H1 (cell line): ENCODE results near the gene ENKD1. TPM values are rescaled to one million over a fixed set of nuclear protein-coding genes. Genes with fewer than 3 reads are reported as not detected.
"Not testable (repeated sequence)": the region's sequence is repeated elsewhere in the genome, so short reads cannot be mapped to it uniquely, and the experiment has no call there.

ENCODE experiments used
- CTCF ChIA-PET: fragments of 300-600 bp; sonication (Branson Sonifier 250); formaldehyde crosslinking; loops from one replicate; lab custom pipeline; 2021; ENCODE audit not compliant: partially characterized antibody; lab: Charles Lee
- POLR2A ChIA-PET: fragments of 300-600 bp; sonication (Branson Sonifier 250); formaldehyde crosslinking; loops from one replicate; lab custom pipeline; 2021; ENCODE audit warnings: inconsistent platforms; ENCODE audit not compliant: partially characterized antibody; lab: Charles Lee
- DNase-seq, 2 experiments: peaks; one replicate each; pipeline versions ENCODE4 v3.0.0 to v3.0.0-alpha.2; 2010 to 2022; ENCODE audit warnings: low spot score in 2 of 2, low read depth in 1 of 2, mixed read lengths in 1 of 2
- FAIRE-seq: peaks from 2 replicates; lab custom pipeline; 2011; peaks lifted over from hg19 to GRCh38; lab: Jason Lieb, UNC
- H2AFZ ChIP-seq: 2 replicates; pipeline ENCODE4 v1.8.1; 2012; ENCODE audit warnings: low read length, inconsistent platforms
- H2AK5ac ChIP-seq: 2 replicates; pipeline ENCODE4 v1.6.1; 2013; ENCODE audit warnings: low read depth, low read length
- H2BK120ac ChIP-seq: replicated peaks from 2 replicates; pipeline ENCODE3; 2013; ENCODE audit warnings: low read depth, low read length, inconsistent platforms
- H2BK12ac ChIP-seq: 2 replicates; pipeline ENCODE4 v1.6.1; 2013; ENCODE audit warnings: low read depth, low read length
- H2BK15ac ChIP-seq: 2 replicates; pipeline ENCODE4 v1.6.1; 2013; ENCODE audit warnings: low read length
- H2BK20ac ChIP-seq: 2 replicates; pipeline ENCODE4 v1.6.1; 2013; ENCODE audit warnings: low read length
- H2BK5ac ChIP-seq: 2 replicates; pipeline ENCODE4 v1.6.1; 2013; ENCODE audit warnings: low read depth, low read length
- H3K14ac ChIP-seq: 2 replicates; pipeline ENCODE4 v1.6.1; 2013; ENCODE audit warnings: inconsistent platforms; ENCODE audit not compliant: insufficient read length
- H3K18ac ChIP-seq: 2 replicates; pipeline ENCODE4 v1.6.1; 2013; ENCODE audit warnings: low read length; ENCODE audit errors: extremely low read depth
- H3K23ac ChIP-seq: 2 replicates; pipeline ENCODE4 v1.6.1; 2013; ENCODE audit warnings: inconsistent platforms; ENCODE audit not compliant: insufficient read length
- H3K23me2 ChIP-seq: 2 replicates; pipeline ENCODE4 v1.6.1; 2013; ENCODE audit warnings: low read depth, low read length
- H3K27ac ChIP-seq: 2 replicates; pipeline ENCODE4 v1.6.1; 2011; ENCODE audit warnings: low read depth, low read length, inconsistent platforms
- H3K27me3 ChIP-seq, 4 experiments: replicated peaks in 1 of 4; 1 replicate in 1 of 4; 2 replicates in 3 of 4; pipeline versions ENCODE4 v1.6.1 to v1.8.1; 2011 to 2013; ENCODE audit warnings: low read length in 3 of 4, mild to moderate bottlenecking in 3 of 4, inconsistent platforms in 2 of 4, mixed read lengths in 2 of 4, moderate library complexity in 1 of 4; ENCODE audit not compliant: control insufficient read depth in 3 of 4, insufficient read depth in 3 of 4; ENCODE audit errors: extremely low read depth in 1 of 4
- H3K36me3 ChIP-seq, 4 experiments: 2 replicates each; pipeline versions ENCODE4 v1.6.1 to v1.8.1; 2011 to 2013; ENCODE audit warnings: mild to moderate bottlenecking in 4 of 4, low read length in 3 of 4, moderate library complexity in 2 of 4, control low read depth in 1 of 4, inconsistent platforms in 1 of 4; ENCODE audit not compliant: insufficient read depth in 4 of 4, control insufficient read depth in 2 of 4
- H3K4ac ChIP-seq: replicated peaks from 2 replicates; pipeline ENCODE3; 2013; ENCODE audit warnings: low read length, low read depth, mixed read lengths, inconsistent platforms; ENCODE audit not compliant: insufficient read length
- H3K4me1 ChIP-seq, 4 experiments: replicated peaks in 1 of 4; 1 replicate in 1 of 4; 2 replicates in 3 of 4; pipeline versions ENCODE4 v1.6.1 to v1.8.1; 2011 to 2013; ENCODE audit warnings: low read length in 3 of 4, inconsistent platforms in 2 of 4, mixed read lengths in 1 of 4; ENCODE audit not compliant: insufficient read depth in 4 of 4, control insufficient read depth in 3 of 4
- H3K4me2 ChIP-seq, 2 experiments: 2 replicates each; pipeline versions ENCODE4 v1.6.1 to v1.8.1; 2011 to 2013; ENCODE audit warnings: low read depth in 2 of 2, low read length in 2 of 2, control low read depth in 1 of 2, inconsistent platforms in 1 of 2, mild to moderate bottlenecking in 1 of 2; ENCODE audit not compliant: insufficient read depth in 1 of 2
- H3K4me3 ChIP-seq, 4 experiments: fragments of 200-600, 300-600 bp in 1 of 4; sonication (generic), shearing (Covaris generic), sonication (Bioruptor Twin) in 1 of 4; 2 replicates each; pipeline versions ENCODE4 v1.5.1 to v1.8.1; 2011 to 2016; ENCODE audit warnings: low read length in 4 of 4, low read depth in 3 of 4, control low read depth in 2 of 4, inconsistent platforms in 2 of 4, mild to moderate bottlenecking in 2 of 4, mixed read lengths in 1 of 4, moderate library complexity in 1 of 4; ENCODE audit not compliant: insufficient read depth in 2 of 4; ENCODE audit errors: extremely low read depth in 1 of 4
- H3K56ac ChIP-seq: replicated peaks from 2 replicates; pipeline ENCODE3; 2013; ENCODE audit warnings: low read depth, mild to moderate bottlenecking, mixed read lengths, low read length, inconsistent platforms; ENCODE audit not compliant: insufficient read length
- H3K79me1 ChIP-seq: 2 replicates; pipeline ENCODE4 v1.6.1; 2013; ENCODE audit warnings: low read depth, low read length, control low read depth
- H3K79me2 ChIP-seq, 2 experiments: 2 replicates each; pipeline versions ENCODE4 v1.6.1 to v1.8.1; 2012 to 2013; ENCODE audit warnings: low read length in 2 of 2, mild to moderate bottlenecking in 2 of 2, inconsistent platforms in 1 of 2; ENCODE audit not compliant: insufficient read depth in 2 of 2, control insufficient read depth in 1 of 2
- H3K9ac ChIP-seq, 4 experiments: replicated peaks in 1 of 4; 1 replicate in 1 of 4; 2 replicates in 3 of 4; pipeline versions ENCODE4 v1.6.1 to v1.8.1; 2011 to 2013; ENCODE audit warnings: low read depth in 3 of 4, low read length in 3 of 4, control low read depth in 2 of 4, mild to moderate bottlenecking in 2 of 4, moderate library complexity in 2 of 4, inconsistent platforms in 1 of 4; ENCODE audit errors: extremely low read depth in 1 of 4
- H3K9me3 ChIP-seq, 2 experiments: 2 replicates each; pipeline versions ENCODE4 v1.6.1 to v1.8.1; 2012 to 2013; ENCODE audit warnings: mild to moderate bottlenecking in 2 of 2, moderate library complexity in 2 of 2, control low read depth in 1 of 2, inconsistent platforms in 1 of 2, low read depth in 1 of 2, low read length in 1 of 2, mixed read lengths in 1 of 2; ENCODE audit not compliant: insufficient read depth in 2 of 2
- H4K20me1 ChIP-seq, 2 experiments: replicated peaks in 1 of 2; 2 replicates each; pipeline versions ENCODE3 to v1.8.1; 2011 to 2013; ENCODE audit warnings: inconsistent platforms in 2 of 2, low read length in 2 of 2, mild to moderate bottlenecking in 1 of 2; ENCODE audit not compliant: insufficient read depth in 2 of 2, control insufficient read depth in 1 of 2
- H4K5ac ChIP-seq: 2 replicates; pipeline ENCODE4 v1.6.1; 2013; ENCODE audit warnings: low read length, low read depth, mixed read lengths, inconsistent platforms; ENCODE audit not compliant: insufficient read length
- H4K8ac ChIP-seq: 2 replicates; pipeline ENCODE4 v1.8.0; 2013; ENCODE audit warnings: mild to moderate bottlenecking, moderate library complexity, low read length, inconsistent platforms; ENCODE audit not compliant: insufficient read depth; ENCODE audit errors: extremely low read depth
- H4K91ac ChIP-seq: replicated peaks from 2 replicates; pipeline ENCODE3; 2013; ENCODE audit warnings: low read length, mixed read lengths, inconsistent platforms; ENCODE audit not compliant: insufficient read length
- WGBS, 2 experiments: shearing (Covaris generic) in 1 of 2; methylation state at CpG; one replicate each; pipeline versions ENCODE4 v1.1.6 to v1.1.7; 2013 to 2015; ENCODE audit warnings: low lambda C conversion rate in 2 of 2, mixed read lengths in 2 of 2, inconsistent platforms in 1 of 2, low coverage in 1 of 2, missing lambda C conversion rate in 1 of 2; ENCODE audit not compliant: insufficient replicate concordance in 2 of 2, insufficient coverage in 1 of 2, insufficient read length in 1 of 2; ENCODE audit errors: extremely low coverage in 1 of 2, missing lambda C conversion rate in 1 of 2; 5-methylcytosine and 5-hydroxymethylcytosine counted together
- polyA plus RNA-seq, 7 experiments: library from polyadenylated mRNA; depleted of rRNA in 3 of 7; stranded (reverse) in 5 of 7; unstranded in 2 of 7; fragments of >200 nt in 5 of 7; fragments of 200-250 nt in 2 of 7; gene quantifications; 1 replicate in 5 of 7; 2 replicates in 1 of 7; 4 replicates in 1 of 7; pipeline versions ENCODE4 v1.2.1 to v1.2.3, GENCODE V29; 2011 to 2013; ENCODE audit warnings: missing spikeins in 2 of 7, mixed read lengths in 2 of 7
- total RNA-seq: library from RNA; stranded (reverse); fragmentation: NEBNext Ultra II Directional; extraction: Animal tissue kit (Norgen Biotek cat#: 25700); gene quantifications from 2 replicates; pipeline ENCODE4 v1.2.1, GENCODE V29; 2021

ENKD1 gene
- total and polyA plus RNA-seq, 2 of the 8 experiments (the other 6 are each of a cell fraction or from before 2014, with no cell fraction given) = 12.9 to 16.1 TPM

- H4K8ac ChIP-seq, H2BK5ac ChIP-seq, H2BK120ac ChIP-seq, H3K27me3 ChIP-seq, H4K5ac ChIP-seq, H3K4me3 ChIP-seq, H3K79me1 ChIP-seq, H3K27ac ChIP-seq, H3K36me3 ChIP-seq, H4K20me1 ChIP-seq, H3K14ac ChIP-seq, H3K4me1 ChIP-seq, H3K23me2 ChIP-seq, H3K4me2 ChIP-seq, H4K91ac ChIP-seq, H2BK12ac ChIP-seq, FAIRE-seq, DNase-seq, H3K23ac ChIP-seq, H3K4ac ChIP-seq, H3K9me3 ChIP-seq, H2AFZ ChIP-seq, H2AK5ac ChIP-seq, H2BK15ac ChIP-seq, H3K9ac ChIP-seq, H3K79me2 ChIP-seq, H3K56ac ChIP-seq, H2BK20ac ChIP-seq, POLR2A ChIA-PET, H3K18ac ChIP-seq: not testable (repeated sequence)
- CTCF ChIA-PET = interaction anchor here (0.6 to 4.0 kb wide), 5 partner anchors 17 to 190 kb away, joined by 3 to 15 read pairs (median 4); no protein-coding TSS in a partner anchor
- WGBS, 2 experiments = 91% methylated on average over 8 of the region's 8 CpGs; no CpG with 5 or more reads in 1 of the 2 experiments
These were observed 27.2 kb upstream of the ENKD1 start for GRCh38 chr16:67693517-67694285.
